HG03442 (cell line): ENCODE results near the gene LIPH.
"Not testable (repeated sequence)": the region's sequence is repeated elsewhere in the genome, so short reads cannot be mapped to it uniquely, and the experiment has no call there.

Source experiments
- ATAC-seq: cut with Tn5 transposase; IDR thresholded peaks from one replicate; pipeline ENCODE4 v1.9.1; 2021; ENCODE audit warnings: mild to moderate bottlenecking, moderate library complexity; ENCODE audit not compliant: unreplicated experiment

Gene LIPH

GRCh38 chr3:185552358-185552877, at the start of gene LIPH:
Gene LIPH (minus strand): TSS chr3:185552588. CDS start chr3:185552471, 117 bp downstream.
- peak; percentile 68 for ATAC-seq

- no peak for ATAC-seq
Observed at GRCh38 chr3:185595526-185595925, 43.1 kb upstream of the LIPH start.

- no peak for ATAC-seq
Observed at GRCh38 chr3:185594073-185594472, 41.7 kb upstream of the LIPH start.

GRCh38 chr3:185586686-185587039, 34.3 kb upstream of the LIPH start:
- ATAC-seq = no peak

- ATAC-seq = peak; percentile 95
Observed at GRCh38 chr3:185585859-185586685, 33.7 kb upstream of the LIPH start, which contains the start of gene SENP2. Gene SENP2 (plus strand): TSS chr3:185586295. CDS start chr3:185586414, 119 bp downstream.

- no peak for ATAC-seq
Observed at GRCh38 chr3:185585518-185585858, 33.1 kb upstream of the LIPH start.

GRCh38 chr3:185584686-185585085, 32.3 kb upstream of the LIPH start:
- no peak for ATAC-seq

GRCh38 chr3:185583925-185584324, 31.5 kb upstream of the LIPH start:
- no peak for ATAC-seq

GRCh38 chr3:185582871-185583270, 30.5 kb upstream of the LIPH start:
- no peak for ATAC-seq

GRCh38 chr3:185582236-185582635, 29.8 kb upstream of the LIPH start:
- no peak for ATAC-seq

- ATAC-seq = peak; percentile 68
Observed at GRCh38 chr3:185575108-185575869, 22.9 kb upstream of the LIPH start.

- ATAC-seq = no peak
Observed at GRCh38 chr3:185572183-185572582, 19.8 kb upstream of the LIPH start.

- no peak for ATAC-seq
Observed at GRCh38 chr3:185561958-185562357, 9.6 kb upstream of the LIPH start.

GRCh38 chr3:185561374-185561943, 9.1 kb upstream of the LIPH start:
- ATAC-seq = no peak

- ATAC-seq = no peak
Observed at GRCh38 chr3:185560676-185561075, 8.3 kb upstream of the LIPH start.

GRCh38 chr3:185559706-185560090, 7.3 kb upstream of the LIPH start:
- ATAC-seq = no peak

GRCh38 chr3:185558395-185558794, 6.0 kb upstream of the LIPH start:
- ATAC-seq = no peak

GRCh38 chr3:185556640-185557039, 4.3 kb upstream of the LIPH start:
- not testable (repeated sequence) for ATAC-seq

- ATAC-seq = no peak
Observed at GRCh38 chr3:185555860-185556347, 3.5 kb upstream of the LIPH start.

- no peak for ATAC-seq
Observed at GRCh38 chr3:185555101-185555501, 2.7 kb upstream of the LIPH start.

- ATAC-seq = no peak
Observed at GRCh38 chr3:185549651-185550111, 2.7 kb downstream of the LIPH start.
